SK-N-SH (cell line): ENCODE results near the gene PEX10. TPM values are rescaled to one million over a fixed set of nuclear protein-coding genes. Genes with fewer than 3 reads are reported as not detected.

Source experiments
- CTCF ChIA-PET: fragments of 300-600, 350-600 bp; formaldehyde crosslinking; extraction: SDS; loops from one replicate; lab custom pipeline; 2021; lab: Yijun Ruan, JAX
- POLR2A ChIA-PET: fragments of 350-600 bp; sonication (Branson Sonifier 250); formaldehyde crosslinking; extraction: SDS; loops from one replicate; lab custom pipeline; 2020; ENCODE audit warnings: antibody characterized with exemption, inconsistent platforms; lab: Yijun Ruan, JAX
- DNase-seq: peaks from one replicate; pipeline ENCODE4 v3.0.0; 2012
- H2AFZ ChIP-seq: fragments of 200-600 bp; sonication (generic); 2 replicates; pipeline ENCODE4 v1.8.1; 2016; ENCODE audit warnings: antibody characterized with exemption, mild to moderate bottlenecking, low read depth
- H3F3A ChIP-seq: fragments of 200-600 bp; sonication (generic); replicated peaks from 2 replicates; pipeline ENCODE3; 2016; ENCODE audit warnings: antibody characterized with exemption, mild to moderate bottlenecking; ENCODE audit not compliant: insufficient read depth
- H3K27ac ChIP-seq, 2 experiments: fragments of 200-500 bp in 1 of 2; fragments of 200-600 bp in 1 of 2; sonication (Bioruptor generic) in 1 of 2; sonication (generic), shearing (Covaris generic) in 1 of 2; 2 replicates each; pipeline versions ENCODE4 v1.5.1 to v1.6.1; 2014 to 2016; ENCODE audit warnings: low read depth in 2 of 2, inconsistent platforms in 1 of 2, low read length in 1 of 2, mild to moderate bottlenecking in 1 of 2, mixed read lengths in 1 of 2
- H3K27me3 ChIP-seq: fragments of 200-600 bp; sonication (generic), shearing (Covaris generic); 2 replicates; pipeline ENCODE4 v1.6.1; 2016; ENCODE audit warnings: mixed run types; ENCODE audit not compliant: insufficient read depth
- H3K36me3 ChIP-seq, 2 experiments: fragments of 200-500 bp in 1 of 2; fragments of 200-600 bp in 1 of 2; sonication (Bioruptor generic) in 1 of 2; sonication (generic) in 1 of 2; replicated peaks in 1 of 2; 2 replicates each; pipeline versions ENCODE3 to v1.5.1; 2014 to 2016; ENCODE audit warnings: low read length in 1 of 2, mild to moderate bottlenecking in 1 of 2; ENCODE audit not compliant: insufficient read depth in 2 of 2, control insufficient read depth in 1 of 2
- H3K4me1 ChIP-seq, 2 experiments: fragments of 200-500 bp in 1 of 2; fragments of 200-600 bp in 1 of 2; sonication (Bioruptor generic) in 1 of 2; sonication (generic), shearing (Covaris generic) in 1 of 2; 2 replicates each; pipeline versions ENCODE4 v1.5.1 to v1.6.1; 2014 to 2016; ENCODE audit warnings: low read depth in 1 of 2, low read length in 1 of 2, mixed run types in 1 of 2; ENCODE audit not compliant: insufficient read depth in 2 of 2, control insufficient read depth in 1 of 2
- H3K4me2 ChIP-seq: fragments of 200-600 bp; sonication (generic), shearing (Covaris generic); 2 replicates; pipeline ENCODE4 v1.6.1; 2017; ENCODE audit warnings: mixed run types
- H3K4me3 ChIP-seq, 2 experiments: fragments of 200-500 bp in 1 of 2; fragments of 200-600 bp in 1 of 2; sonication (Bioruptor generic) in 1 of 2; sonication (generic), shearing (Covaris generic) in 1 of 2; 2 replicates each; pipeline versions ENCODE4 v1.5.1 to v1.8.1; 2014 to 2016; ENCODE audit warnings: low read depth in 2 of 2, inconsistent platforms in 1 of 2, low read length in 1 of 2, mild to moderate bottlenecking in 1 of 2, mixed read lengths in 1 of 2, moderate library complexity in 1 of 2
- H3K79me2 ChIP-seq: fragments of 200-600 bp; sonication (generic); 2 replicates; pipeline ENCODE4 v1.8.1; 2017; ENCODE audit warnings: mild to moderate bottlenecking; ENCODE audit not compliant: insufficient read depth
- H3K9ac ChIP-seq: fragments of 200-600 bp; sonication (generic); 2 replicates; pipeline ENCODE4 v1.6.1; 2017; ENCODE audit warnings: mixed run types
- H3K9me2 ChIP-seq: fragments of 200-600 bp; sonication (generic); 2 replicates; pipeline ENCODE4 v1.6.1; 2017; ENCODE audit warnings: mixed run types
- H3K9me3 ChIP-seq: fragments of 200-600 bp; sonication (generic); 2 replicates; pipeline ENCODE4 v1.6.1; 2017; ENCODE audit warnings: mixed run types, mild to moderate bottlenecking, moderate library complexity
- H4K20me1 ChIP-seq: fragments of 200-600 bp; sonication (generic); 2 replicates; pipeline ENCODE4 v1.6.1; 2017; ENCODE audit warnings: mild to moderate bottlenecking, mixed run types; ENCODE audit not compliant: insufficient read depth
- CHD2 ChIP-seq: fragments of 150-350 bp; IDR thresholded peaks from 2 replicates; pipeline ENCODE4 v1.6.1; 2018; ENCODE audit warnings: low read length; ENCODE audit not compliant: partially characterized antibody
- CTCF ChIP-seq: fragments of 200-600 bp; sonication (generic); IDR thresholded peaks from 2 replicates; pipeline ENCODE4 v1.6.1; 2017; ENCODE audit warnings: antibody characterized with exemption, mild to moderate bottlenecking, moderate library complexity
- EZH2phosphoT487 ChIP-seq: fragments of 200-600 bp; sonication (generic); IDR thresholded peaks from 2 replicates; pipeline ENCODE4 v1.6.1; 2017; ENCODE audit warnings: low read depth, mixed run types, mild to moderate bottlenecking, antibody characterized with exemption, moderate library complexity, borderline replicate concordance
- MEF2A ChIP-seq: IDR thresholded peaks from 2 replicates; pipeline ENCODE4 v1.4.0; 2012; ENCODE audit warnings: low read depth, borderline replicate concordance
- MXI1 ChIP-seq: IDR thresholded peaks from 2 replicates; pipeline ENCODE4 v1.6.1; 2012; ENCODE audit warnings: mild to moderate bottlenecking, low read depth, low read length, improper control_type of control experiment
- PBX3 ChIP-seq: IDR thresholded peaks from 2 replicates; pipeline ENCODE4; 2012
- REST ChIP-seq: IDR thresholded peaks from 2 replicates; pipeline ENCODE4 v1.6.1; 2012; ENCODE audit warnings: mild to moderate bottlenecking, low read depth, low read length, moderate library complexity
- USF2 ChIP-seq: fragments of 150-350 bp; IDR thresholded peaks from 2 replicates; pipeline ENCODE4 v1.6.1; 2017; ENCODE audit warnings: antibody characterized with exemption, low read length, low read depth, borderline replicate concordance
- YY1 ChIP-seq: IDR thresholded peaks from 2 replicates; pipeline ENCODE4 v1.4.0; 2012; ENCODE audit warnings: low read depth, mild to moderate bottlenecking
- WGBS: methylation state at CpG from one replicate; pipeline ENCODE4 v1.1.6; 2017; ENCODE audit warnings: low lambda C conversion rate; 5-methylcytosine and 5-hydroxymethylcytosine counted together
- polyA plus RNA-seq, 3 experiments: library from polyadenylated mRNA; depleted of rRNA; stranded (reverse); fragments of >200 nt; gene quantifications; 2 replicates each; pipeline ENCODE4 v1.2.3, GENCODE V29; 2012

Gene PEX10
- polyA plus RNA-seq, 1 of the 3 experiments (the other 2 are of a cell fraction) = 28.6 TPM

GRCh38 chr1:2391041-2391930, 21.1 kb downstream of the PEX10 start, which contains the start of the genes MORN1 and RER1 (continued):
- TF ChIP-seq USF2 (no peak), MEF2A (no peak), EZH2phosphoT487 (no peak), MXI1 (peak; percentile 81), CTCF (no peak)

- ChIA-PET POLR2A (no interaction called here), CTCF (interaction anchor here (1.4 to 7.8 kb wide), 3 partner anchors 8 to 215 kb away, joined by 3 to 64 read pairs (median 19); partner anchors contain the start of gene FAAP20)
- Histone ChIP-seq H3K79me2 (peaks cover 47% of the 10 kb centered on the region), H2AFZ (no peak overlapping the region), H3F3A (no peaks in the 10 kb centered on the region), H3K27ac (no peak overlapping the region), H3K4me2 (peak overlapping the region; percentile 88; the same call in 1 of the 2 replicates), H3K9me3 (no peaks in the 10 kb centered on the region), H3K9me2 (no peaks in the 10 kb centered on the region), H3K4me3 (no peak overlapping the region), H3K4me1 (peaks cover 0 to 24% of the 10 kb centered on the region in 2 experiments; a peak in 2 of 4 replicates), H3K36me3 (peaks cover 0 to 32% of the 10 kb centered on the region in 2 experiments), H3K9ac (no peak overlapping the region), H4K20me1 (peaks cover 20% of the 10 kb centered on the region), H3K27me3 (no peaks in the 10 kb centered on the region)
- TF ChIP-seq REST = no peak
- no peak for TF ChIP-seq YY1
- TF ChIP-seq PBX3 = no peak
- no peak for TF ChIP-seq MXI1
- no peak for TF ChIP-seq CHD2
- WGBS = 90% methylated on average over 7 of the region's 7 CpGs
- no peak for DNase-seq
These were observed 22.7 kb downstream of the PEX10 start for GRCh38 chr1:2389644-2390043.
